H9 (cell line): Measurements from ENCODE around the gene BICD1. TPM values are rescaled to one million over a fixed set of nuclear protein-coding genes. Genes with fewer than 3 reads are reported as not detected.

ENCODE experiments used
- DNase-seq: peaks from one replicate; pipeline ENCODE4 v3.0.0-alpha.2; 2017
- H2AFZ ChIP-seq: one replicate; pipeline ENCODE4 v1.6.1; 2013; ENCODE audit warnings: mild to moderate bottlenecking, low read length, control low read depth, moderate library complexity
- H2AK5ac ChIP-seq: 2 replicates; pipeline ENCODE4 v1.6.1; 2013; ENCODE audit warnings: low read length, control low read depth, mixed read lengths; ENCODE audit not compliant: insufficient read length
- H2BK120ac ChIP-seq: one replicate; pipeline ENCODE4 v1.6.1; 2013; ENCODE audit warnings: low read depth, mild to moderate bottlenecking, low read length, control low read depth, inconsistent platforms; ENCODE audit not compliant: poor library complexity, severe bottlenecking
- H2BK12ac ChIP-seq: 2 replicates; pipeline ENCODE4 v1.6.1; 2013; ENCODE audit warnings: low read length, control low read depth, mixed read lengths, low read depth; ENCODE audit not compliant: insufficient read length
- H2BK15ac ChIP-seq: 2 replicates; pipeline ENCODE4 v1.6.1; 2013; ENCODE audit warnings: low read depth, low read length, control low read depth
- H2BK20ac ChIP-seq: one replicate; pipeline ENCODE4 v1.6.1; 2013; ENCODE audit warnings: low read depth, mild to moderate bottlenecking, low read length, control low read depth, inconsistent platforms; ENCODE audit not compliant: poor library complexity, severe bottlenecking
- H2BK5ac ChIP-seq: 2 replicates; pipeline ENCODE4 v1.6.1; 2013; ENCODE audit warnings: low read length, control low read depth, mixed read lengths; ENCODE audit not compliant: insufficient read length
- H3K14ac ChIP-seq: 2 replicates; pipeline ENCODE4 v1.6.1; 2013; ENCODE audit warnings: low read length, control low read depth; ENCODE audit not compliant: insufficient read depth
- H3K18ac ChIP-seq: 2 replicates; pipeline ENCODE4 v1.6.1; 2013; ENCODE audit warnings: low read depth, mild to moderate bottlenecking, mixed read lengths, low read length, control low read depth; ENCODE audit not compliant: insufficient read length
- H3K23ac ChIP-seq: 2 replicates; pipeline ENCODE4 v1.6.1; 2013; ENCODE audit warnings: low read length, control low read depth, mixed read lengths, low read depth; ENCODE audit not compliant: insufficient read length
- H3K23me2 ChIP-seq: 2 replicates; pipeline ENCODE4 v1.6.1; 2013; ENCODE audit warnings: low read depth, mild to moderate bottlenecking, mixed read lengths, low read length, control low read depth; ENCODE audit not compliant: insufficient read length, poor library complexity, severe bottlenecking
- H3K27ac ChIP-seq: 2 replicates; pipeline ENCODE4 v1.5.1; 2013; ENCODE audit warnings: low read length, control low read depth, mixed read lengths, low read depth; ENCODE audit not compliant: insufficient read length
- H3K27me3 ChIP-seq: 2 replicates; pipeline ENCODE4 v1.6.1; 2013; ENCODE audit warnings: low read length, control low read depth, inconsistent platforms; ENCODE audit not compliant: insufficient read depth
- H3K4ac ChIP-seq: 2 replicates; pipeline ENCODE4 v1.6.1; 2013; ENCODE audit warnings: low read depth, mild to moderate bottlenecking, control low read depth, inconsistent platforms, low read length, moderate library complexity
- H3K4me1 ChIP-seq: 2 replicates; pipeline ENCODE4 v1.6.1; 2013; ENCODE audit warnings: low read length, control low read depth, inconsistent platforms; ENCODE audit not compliant: insufficient read depth
- H3K4me2 ChIP-seq: 2 replicates; pipeline ENCODE4 v1.6.1; 2013; ENCODE audit warnings: low read length, control low read depth, mixed read lengths; ENCODE audit not compliant: insufficient read length, insufficient read depth
- H3K56ac ChIP-seq: 2 replicates; pipeline ENCODE4 v1.6.1; 2013; ENCODE audit warnings: low read depth, mild to moderate bottlenecking, mixed read lengths, low read length, control low read depth; ENCODE audit not compliant: insufficient read length
- H3K79me1 ChIP-seq: 2 replicates; pipeline ENCODE4 v1.6.1; 2013; ENCODE audit warnings: low read depth, mild to moderate bottlenecking, moderate library complexity, low read length, control low read depth, inconsistent platforms; ENCODE audit not compliant: insufficient read depth, poor library complexity, severe bottlenecking
- H3K79me2 ChIP-seq: 2 replicates; pipeline ENCODE4 v1.6.1; 2013; ENCODE audit warnings: low read length, control low read depth, inconsistent platforms; ENCODE audit not compliant: insufficient read depth
- H3K9ac ChIP-seq: 2 replicates; pipeline ENCODE4 v1.6.1; 2013; ENCODE audit warnings: low read length, control low read depth, mixed read lengths; ENCODE audit not compliant: insufficient read length; ENCODE audit errors: extremely low read depth
- H3K9me3 ChIP-seq: one replicate; pipeline ENCODE4 v1.6.1; 2013; ENCODE audit warnings: low read depth, low read length, inconsistent platforms; ENCODE audit not compliant: control insufficient read depth
- H3T11ph ChIP-seq: one replicate; pipeline ENCODE4 v1.6.1; 2013; ENCODE audit warnings: mild to moderate bottlenecking, low read length, control low read depth, inconsistent platforms
- H4K20me1 ChIP-seq: one replicate; pipeline ENCODE4 v1.6.1; 2013; ENCODE audit not compliant: control insufficient read depth, insufficient read length, insufficient read depth
- H4K5ac ChIP-seq: 2 replicates; pipeline ENCODE4 v1.6.1; 2013; ENCODE audit warnings: low read depth, mild to moderate bottlenecking, mixed read lengths, low read length, control low read depth; ENCODE audit not compliant: insufficient read length
- H4K8ac ChIP-seq: replicated peaks from 2 replicates; pipeline ENCODE4 v1.6.1; 2013; ENCODE audit warnings: low read length, control low read depth, mixed read lengths, low read depth; ENCODE audit not compliant: insufficient read length
- H4K91ac ChIP-seq: 2 replicates; pipeline ENCODE4 v1.6.1; 2013; ENCODE audit warnings: low read depth, mild to moderate bottlenecking, moderate library complexity, mixed read lengths, low read length, control low read depth; ENCODE audit not compliant: insufficient read length
- H3K27ac Mint-ChIP-seq, 3 experiments: 2 replicates in 2 of 3; 3 replicates in 1 of 3; pipeline ENCODE4 v1.8.0; 2020 to 2021; ENCODE audit warnings: mixed read lengths in 3 of 3, mild to moderate bottlenecking in 1 of 3, moderate library complexity in 1 of 3
- H3K27me3 Mint-ChIP-seq: 2 replicates; pipeline ENCODE4 v1.8.0; 2021; ENCODE audit warnings: low read depth, mild to moderate bottlenecking, moderate library complexity, mixed read lengths
- H3K36me3 Mint-ChIP-seq, 3 experiments: 2 replicates in 2 of 3; 3 replicates in 1 of 3; pipeline ENCODE4 v1.8.0; 2020 to 2021; ENCODE audit warnings: low read depth in 3 of 3, mixed read lengths in 3 of 3; ENCODE audit not compliant: insufficient read depth in 1 of 3
- H3K4me1 Mint-ChIP-seq, 2 experiments: 2 replicates each; pipeline ENCODE4 v1.8.0; 2020; ENCODE audit warnings: mixed read lengths in 2 of 2
- H3K4me3 Mint-ChIP-seq, 2 experiments: 2 replicates in 1 of 2; 3 replicates in 1 of 2; pipeline ENCODE4 v1.8.0; 2020 to 2021; ENCODE audit warnings: mild to moderate bottlenecking in 2 of 2, mixed read lengths in 2 of 2, moderate library complexity in 1 of 2
- H3K9me3 Mint-ChIP-seq, 2 experiments: 2 replicates in 1 of 2; 3 replicates in 1 of 2; pipeline ENCODE4 v1.8.0; 2020; ENCODE audit warnings: mild to moderate bottlenecking in 2 of 2, mixed read lengths in 2 of 2, moderate library complexity in 1 of 2
- WGBS: extraction: QIAGEN DNeasy Blood & Tissue Kit; methylation state at CpG from one replicate; pipeline ENCODE4 v1.1.7; 2013; ENCODE audit warnings: missing lambda C conversion rate, low lambda C conversion rate, mixed read lengths; ENCODE audit not compliant: insufficient read length; ENCODE audit errors: extremely low coverage; 5-methylcytosine and 5-hydroxymethylcytosine counted together
- total RNA-seq: library from RNA; stranded (reverse); gene quantifications from 2 replicates; pipeline ENCODE4 v1.2.1, GENCODE V29; 2021
- TF ChIP-seq, protein P1 (sequence below): fragments of 200-600 bp; sonication (generic); conservative IDR thresholded peaks from 3 replicates; pipeline ENCODE4 v1.8.0; 2021; ENCODE audit warnings: antibody characterized with exemption, mild to moderate bottlenecking

Gene BICD1
- total RNA-seq, 1 experiment from 2014 or later, result 134 TPM

DNA sequence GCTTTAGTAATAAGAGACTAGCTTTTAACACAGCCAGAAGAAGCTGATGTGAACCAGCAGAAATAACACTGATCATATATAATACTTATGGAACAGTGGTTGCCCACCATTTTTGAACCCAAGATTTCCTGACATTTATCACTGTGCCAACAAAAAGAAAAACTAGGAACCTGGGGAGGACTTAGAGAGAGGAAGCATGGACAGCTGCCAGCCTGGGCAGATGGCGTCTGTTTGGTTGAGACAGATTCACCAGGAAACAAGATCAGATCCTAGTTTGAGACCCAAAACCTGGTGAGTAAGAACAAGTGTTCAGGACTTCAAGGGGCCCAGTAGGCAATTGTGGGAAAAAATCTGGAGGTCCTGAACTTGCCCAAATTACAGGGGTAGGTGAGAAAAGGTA, 95.3 kb downstream of the BICD1 start:
- no peak overlapping the region; a peak in 1 of 7 replicates for H3K27ac Mint-ChIP-seq

More for the DNA sequence above, 95.3 kb downstream of the BICD1 start:
- no peaks in the 10 kb centered on the region for H3K79me2 ChIP-seq
- H3K4me2 ChIP-seq, result no peak overlapping the region
- no peak overlapping the region for H2BK120ac ChIP-seq
- no peak overlapping the region for H4K5ac ChIP-seq
- H3K18ac ChIP-seq, result no peak overlapping the region
- H3T11ph ChIP-seq, result no peak overlapping the region
- Mint-ChIP-seq H3K27me3 (no peaks in the 10 kb centered on the region), H3K36me3 (peaks cover 22 to 60% (median 50%) of the 10 kb centered on the region in 3 experiments), H3K9me3 (peaks cover 19 to 22% of the 10 kb centered on the region in 2 experiments), H3K4me1 (peaks cover 10 to 25% of the 10 kb centered on the region in 2 experiments; a peak in 3 of 4 replicates), H3K4me3 (no peak overlapping the region)
- peaks cover 5% of the 10 kb centered on the region for H3K9me3 ChIP-seq
- no peaks in the 10 kb centered on the region for H3K27me3 ChIP-seq
- no peak overlapping the region for H2AFZ ChIP-seq
- TF ChIP-seq, protein P1, sequence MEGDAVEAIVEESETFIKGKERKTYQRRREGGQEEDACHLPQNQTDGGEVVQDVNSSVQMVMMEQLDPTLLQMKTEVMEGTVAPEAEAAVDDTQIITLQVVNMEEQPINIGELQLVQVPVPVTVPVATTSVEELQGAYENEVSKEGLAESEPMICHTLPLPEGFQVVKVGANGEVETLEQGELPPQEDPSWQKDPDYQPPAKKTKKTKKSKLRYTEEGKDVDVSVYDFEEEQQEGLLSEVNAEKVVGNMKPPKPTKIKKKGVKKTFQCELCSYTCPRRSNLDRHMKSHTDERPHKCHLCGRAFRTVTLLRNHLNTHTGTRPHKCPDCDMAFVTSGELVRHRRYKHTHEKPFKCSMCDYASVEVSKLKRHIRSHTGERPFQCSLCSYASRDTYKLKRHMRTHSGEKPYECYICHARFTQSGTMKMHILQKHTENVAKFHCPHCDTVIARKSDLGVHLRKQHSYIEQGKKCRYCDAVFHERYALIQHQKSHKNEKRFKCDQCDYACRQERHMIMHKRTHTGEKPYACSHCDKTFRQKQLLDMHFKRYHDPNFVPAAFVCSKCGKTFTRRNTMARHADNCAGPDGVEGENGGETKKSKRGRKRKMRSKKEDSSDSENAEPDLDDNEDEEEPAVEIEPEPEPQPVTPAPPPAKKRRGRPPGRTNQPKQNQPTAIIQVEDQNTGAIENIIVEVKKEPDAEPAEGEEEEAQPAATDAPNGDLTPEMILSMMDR, result no peak
- no peak overlapping the region for H3K56ac ChIP-seq
- H4K20me1 ChIP-seq, result no peaks in the 10 kb centered on the region
- WGBS, result no CpG with 5 or more reads among the region's 1 CpG
- no peak overlapping the region for H2BK15ac ChIP-seq
- no peak overlapping the region for H3K4ac ChIP-seq
- no peak for DNase-seq
- H3K27ac ChIP-seq, result no peak overlapping the region
- H2AK5ac ChIP-seq, result no peak overlapping the region
- H3K14ac ChIP-seq, result no peak overlapping the region
- no peak overlapping the region for H2BK12ac ChIP-seq
- H3K23me2 ChIP-seq, result no peaks in the 10 kb centered on the region
- H3K23ac ChIP-seq, result no peak overlapping the region
- no peaks in the 10 kb centered on the region for H3K4me1 ChIP-seq
- no peak overlapping the region for H4K91ac ChIP-seq
- no peak overlapping the region for H2BK20ac ChIP-seq
- H4K8ac ChIP-seq, result no peak overlapping the region
- H3K79me1 ChIP-seq, result no peaks in the 10 kb centered on the region
- H2BK5ac ChIP-seq, result no peak overlapping the region
- H3K9ac ChIP-seq, result no peak overlapping the region
